IMR-90 (cell line): ENCODE measurements around the gene TK2. TPM values are rescaled to one million over a fixed set of nuclear protein-coding genes. Genes with fewer than 3 reads are reported as not detected.

Source experiments
- ATAC-seq: fragments of 200-7000 bp; cut with Tn5 transposase; 2 replicates; pipeline ENCODE4 v1.9.1; 2020; ENCODE audit warnings: low read depth, mild to moderate bottlenecking, moderate library complexity
- BruUV-seq: library from RNA; stranded (reverse); fragments of 400-500 nt; replicated peaks from 2 replicates; lab custom pipeline; 2021; lab: Mats Ljungman, UMichigan
- CTCF ChIA-PET: fragments of 300-600 bp; formaldehyde crosslinking; extraction: SDS; loops from one replicate; lab custom pipeline; 2021; ENCODE audit warnings: antibody characterized with exemption; lab: Yijun Ruan, JAX
- POLR2A ChIA-PET: fragments of 300-600 bp; sonication (Branson Sonifier 250); formaldehyde crosslinking; loops from one replicate; lab custom pipeline; 2022; ENCODE audit warnings: antibody characterized with exemption; ENCODE audit not compliant: unreplicated experiment; lab: Charles Lee
- DNase-seq: peaks from one replicate; pipeline ENCODE4 v3.0.0; 2013
- H2AFZ ChIP-seq: replicated peaks from 2 replicates; pipeline ENCODE3; 2013; ENCODE audit warnings: low read length, mild to moderate bottlenecking; ENCODE audit not compliant: poor library complexity
- H2AK5ac ChIP-seq: 2 replicates; pipeline ENCODE4 v1.6.1; 2013; ENCODE audit warnings: low read depth, low read length, inconsistent platforms
- H2AK9ac ChIP-seq: replicated peaks from 2 replicates; pipeline ENCODE3; 2013; ENCODE audit warnings: mild to moderate bottlenecking, low read depth, low read length, moderate library complexity; ENCODE audit not compliant: poor library complexity
- H2BK120ac ChIP-seq: 2 replicates; pipeline ENCODE4 v1.6.1; 2013; ENCODE audit warnings: low read depth, low read length, inconsistent platforms
- H2BK15ac ChIP-seq: 3 replicates; pipeline ENCODE4 v1.6.1; 2013; ENCODE audit warnings: low read depth, low read length, inconsistent platforms
- H2BK20ac ChIP-seq: 2 replicates; pipeline ENCODE4 v1.6.1; 2013; ENCODE audit warnings: low read depth, mild to moderate bottlenecking, inconsistent platforms, low read length, moderate library complexity
- H2BK5ac ChIP-seq: 2 replicates; pipeline ENCODE4 v1.6.1; 2013; ENCODE audit warnings: mild to moderate bottlenecking, low read depth, low read length, inconsistent platforms; ENCODE audit not compliant: poor library complexity, severe bottlenecking
- H3K14ac ChIP-seq: replicated peaks from 2 replicates; pipeline ENCODE4 v1.6.1; 2013; ENCODE audit warnings: low read depth, low read length, inconsistent platforms
- H3K18ac ChIP-seq: 2 replicates; pipeline ENCODE4 v1.6.1; 2013; ENCODE audit warnings: low read depth, low read length, control low read depth
- H3K23ac ChIP-seq: 2 replicates; pipeline ENCODE4 v1.6.1; 2013; ENCODE audit warnings: low read depth, low read length, inconsistent platforms
- H3K27ac ChIP-seq: 2 replicates; pipeline ENCODE4 v1.5.1; 2013; ENCODE audit warnings: mild to moderate bottlenecking, control low read depth, low read length; ENCODE audit not compliant: insufficient read depth
- H3K27me3 ChIP-seq: 2 replicates; pipeline ENCODE4 v1.6.1; 2013; ENCODE audit warnings: low read length; ENCODE audit not compliant: control insufficient read depth, insufficient read depth
- H3K36me3 ChIP-seq: 2 replicates; pipeline ENCODE4 v1.6.1; 2013; ENCODE audit warnings: low read length, mixed read lengths; ENCODE audit not compliant: control insufficient read depth, insufficient read depth
- H3K4ac ChIP-seq: 2 replicates; pipeline ENCODE4 v1.6.1; 2013; ENCODE audit warnings: low read depth, low read length, inconsistent platforms
- H3K4me1 ChIP-seq: 2 replicates; pipeline ENCODE4 v1.6.1; 2013; ENCODE audit warnings: low read length, mixed read lengths; ENCODE audit not compliant: control insufficient read depth, insufficient read depth
- H3K4me2 ChIP-seq: 2 replicates; pipeline ENCODE4 v1.6.1; 2013; ENCODE audit warnings: low read depth, mild to moderate bottlenecking, control low read depth, low read length, moderate library complexity
- H3K4me3 ChIP-seq: 2 replicates; pipeline ENCODE4 v1.5.1; 2013; ENCODE audit warnings: low read depth, mild to moderate bottlenecking, control low read depth, low read length, moderate library complexity; ENCODE audit not compliant: insufficient read depth
- H3K56ac ChIP-seq: 2 replicates; pipeline ENCODE4 v1.6.1; 2013; ENCODE audit warnings: low read length, inconsistent platforms; ENCODE audit not compliant: insufficient read depth; ENCODE audit errors: extremely low read depth
- H3K79me1 ChIP-seq, 2 experiments: 2 replicates each; pipeline ENCODE4 v1.6.1; 2013; ENCODE audit warnings: low read length in 2 of 2, inconsistent platforms in 1 of 2, low read depth in 1 of 2
- H3K9ac ChIP-seq: 2 replicates; pipeline ENCODE4 v1.6.1; 2013; ENCODE audit warnings: low read depth, low read length, control low read depth
- H3K9me1 ChIP-seq: 2 replicates; pipeline ENCODE4 v1.6.1; 2013; ENCODE audit warnings: low read length, inconsistent platforms; ENCODE audit not compliant: insufficient read depth
- H3K9me3 ChIP-seq: 2 replicates; pipeline ENCODE4 v1.6.1; 2013; ENCODE audit warnings: low read length; ENCODE audit not compliant: control insufficient read depth, insufficient read depth
- H4K20me1 ChIP-seq: 2 replicates; pipeline ENCODE4 v1.6.1; 2013; ENCODE audit warnings: low read length, inconsistent platforms; ENCODE audit not compliant: insufficient read depth
- H4K5ac ChIP-seq: 2 replicates; pipeline ENCODE4 v1.6.1; 2013; ENCODE audit warnings: mild to moderate bottlenecking, low read depth, low read length, control low read depth
- H4K8ac ChIP-seq, 2 experiments: 2 replicates each; pipeline ENCODE4 v1.6.1; 2013; ENCODE audit warnings: low read depth in 2 of 2, low read length in 2 of 2, control low read depth in 1 of 2, inconsistent platforms in 1 of 2
- H4K91ac ChIP-seq: 2 replicates; pipeline ENCODE4 v1.6.1; 2013; ENCODE audit warnings: low read depth, low read length, inconsistent platforms; ENCODE audit not compliant: insufficient read depth
- BHLHE40 ChIP-seq: fragments of 150-350 bp; IDR thresholded peaks from 2 replicates; pipeline ENCODE4 v1.6.1; 2016; ENCODE audit warnings: mild to moderate bottlenecking, low read depth, low read length
- CEBPB ChIP-seq: IDR thresholded peaks from 2 replicates; pipeline ENCODE4 v1.6.1; 2012; ENCODE audit warnings: low read depth, low read length, improper control_type of control experiment
- CHD1 ChIP-seq: IDR thresholded peaks from 2 replicates; pipeline ENCODE4 v1.6.1; 2012; ENCODE audit warnings: low read depth, low read length, improper control_type of control experiment
- FOS ChIP-seq: fragments of 150-350 bp; IDR thresholded peaks from 2 replicates; pipeline ENCODE4 v1.6.1; 2016; ENCODE audit warnings: low read depth, low read length
- MAFK ChIP-seq: IDR thresholded peaks from 2 replicates; pipeline ENCODE4 v1.6.1; 2012; ENCODE audit warnings: low read depth, low read length, improper control_type of control experiment
- MAZ ChIP-seq: IDR thresholded peaks from 2 replicates; pipeline ENCODE4 v1.6.1; 2012; ENCODE audit warnings: low read depth, mild to moderate bottlenecking, low read length, improper control_type of control experiment, moderate library complexity, borderline replicate concordance
- MXI1 ChIP-seq: IDR thresholded peaks from 2 replicates; pipeline ENCODE4 v1.6.1; 2012; ENCODE audit warnings: low read depth, mild to moderate bottlenecking, low read length, moderate library complexity, borderline replicate concordance
- NFE2L2 ChIP-seq: fragments of 150-350 bp; IDR thresholded peaks from 2 replicates; pipeline ENCODE4 v1.6.1; 2016; ENCODE audit warnings: low read depth, mild to moderate bottlenecking, low read length
- POLR2A ChIP-seq: IDR thresholded peaks from 2 replicates; pipeline ENCODE4 v1.6.1; 2012; ENCODE audit warnings: mild to moderate bottlenecking, low read depth, low read length
- RAD21 ChIP-seq: IDR thresholded peaks from 2 replicates; pipeline ENCODE4 v1.6.1; 2012; ENCODE audit warnings: low read length, improper control_type of control experiment
- RCOR1 ChIP-seq: IDR thresholded peaks from 2 replicates; pipeline ENCODE4 v1.6.1; 2012; ENCODE audit warnings: mild to moderate bottlenecking, low read length, improper control_type of control experiment; ENCODE audit not compliant: insufficient replicate concordance
- RFX5 ChIP-seq: IDR thresholded peaks from 2 replicates; pipeline ENCODE4 v1.8.0; 2012; ENCODE audit warnings: low read depth, mild to moderate bottlenecking, low read length, moderate library complexity
- SMC3 ChIP-seq: fragments of 150-350 bp; IDR thresholded peaks from 2 replicates; pipeline ENCODE4 v1.6.1; 2016; ENCODE audit warnings: low read depth, mild to moderate bottlenecking, antibody characterized with exemption, low read length, moderate library complexity
- WGBS, 2 experiments: methylation state at CpG; one replicate each; pipeline versions ENCODE4 v1.1.5 to v1.1.7; 2013; ENCODE audit warnings: missing lambda C conversion rate in 2 of 2; ENCODE audit not compliant: insufficient read length in 1 of 2; ENCODE audit errors: extremely low coverage in 2 of 2; 5-methylcytosine and 5-hydroxymethylcytosine counted together
- dilution Hi-C: fragments of 300-500 bp; cut with HindIII; formaldehyde crosslinking; loops from one replicate; pipeline ENCODE4 v1.14.3; 2018; ENCODE audit warnings: low sequenced_read_pairs; ENCODE audit not compliant: unreplicated experiment
- in situ Hi-C: fragments of 300-500 bp; cut with MboI; formaldehyde crosslinking; loops from 3 replicates; pipeline ENCODE4 v1.14.3; 2019; ENCODE audit warnings: low sequenced_read_pairs, inconsistent platforms, mixed read lengths
- intact Hi-C: fragments of 100-400 bp; cut with micrococcal nuclease; formaldehyde crosslinking; loops from 2 replicates; pipeline ENCODE4 v1.10.0; 2022
- polyA plus RNA-seq, 3 experiments: library from polyadenylated mRNA; depleted of rRNA; stranded (reverse); fragments of >200 nt; gene quantifications; 2 replicates each; pipeline ENCODE4 v1.2.3, GENCODE V29; 2012; ENCODE audit warnings: low replicate concordance in 1 of 3
- total RNA-seq: library from RNA; depleted of rRNA; stranded (reverse); fragments of >200 nt; gene quantifications from 2 replicates; pipeline ENCODE4 v1.2.3, GENCODE V29; 2012
- TF ChIP-seq, protein P1 (sequence below): fragments of 150-350 bp; IDR thresholded peaks from 2 replicates; pipeline ENCODE4 v1.6.1; 2017; ENCODE audit warnings: mild to moderate bottlenecking, antibody characterized with exemption, low read length, low read depth
- TF ChIP-seq, protein P2 (sequence below): conservative IDR thresholded peaks from 2 replicates; pipeline ENCODE4 v1.5.1; 2012; ENCODE audit warnings: mild to moderate bottlenecking, low read depth, low read length, improper control_type of control experiment
- TF ChIP-seq, protein P3 (sequence below): fragments of 150-350 bp; IDR thresholded peaks from 2 replicates; pipeline ENCODE4 v1.6.1; 2016; ENCODE audit warnings: low read depth, mild to moderate bottlenecking, low read length, moderate library complexity, borderline replicate concordance

The TK2 gene
- total and polyA plus RNA-seq, 2 of the 4 experiments (the other 2 are of a cell fraction), result 14.7 to 16.5 TPM

DNA sequence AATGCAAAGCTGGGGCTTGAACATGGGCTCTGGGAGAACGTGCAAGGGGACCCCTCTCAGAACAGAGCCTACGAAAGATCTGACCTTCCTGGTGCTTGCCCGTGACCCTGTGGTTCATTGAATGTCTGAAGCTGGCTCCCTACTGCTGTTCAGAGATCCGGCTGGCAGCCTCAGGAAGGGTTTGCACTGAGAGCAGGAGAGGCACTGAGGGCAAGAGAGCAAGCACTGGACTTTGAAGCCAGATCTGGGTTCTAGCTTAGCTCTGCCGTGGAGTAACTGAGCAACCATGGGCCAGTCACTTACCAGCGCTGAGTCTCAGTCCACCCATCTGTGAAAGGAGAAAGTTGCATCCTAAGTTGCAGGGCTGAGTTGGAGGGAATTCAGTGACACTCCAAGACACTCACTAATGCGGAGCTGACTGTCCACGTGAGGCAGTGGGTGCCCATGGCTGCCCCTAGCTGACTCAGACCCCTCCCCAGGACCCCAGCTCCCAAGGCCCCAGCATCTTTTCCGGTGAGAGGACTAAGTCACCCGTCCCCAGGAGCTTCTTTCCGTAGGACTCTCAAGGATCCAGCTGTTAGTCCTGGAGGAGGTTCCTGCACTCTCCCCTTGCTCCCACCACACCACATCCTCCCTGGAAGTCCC is 81.5 kb downstream of the TK2 start:
- 88% methylated on average over 2 of the region's 11 CpGs; no CpG with 5 or more reads in 1 of the 2 experiments for WGBS, 2 experiments
- no peak overlapping the region for H3K14ac ChIP-seq
- H3K27me3 ChIP-seq, result peaks cover 35% of the 10 kb centered on the region
- H3K4me3 ChIP-seq, result no peak overlapping the region
- no peak for ATAC-seq
- TF ChIP-seq NFE2L2, result no peak
- no peak for TF ChIP-seq BHLHE40
- TF ChIP-seq MXI1, result no peak
- TF ChIP-seq FOS, result no peak
- no peak for TF ChIP-seq POLR2A
- no peak for TF ChIP-seq RFX5
- TF ChIP-seq, protein P1, sequence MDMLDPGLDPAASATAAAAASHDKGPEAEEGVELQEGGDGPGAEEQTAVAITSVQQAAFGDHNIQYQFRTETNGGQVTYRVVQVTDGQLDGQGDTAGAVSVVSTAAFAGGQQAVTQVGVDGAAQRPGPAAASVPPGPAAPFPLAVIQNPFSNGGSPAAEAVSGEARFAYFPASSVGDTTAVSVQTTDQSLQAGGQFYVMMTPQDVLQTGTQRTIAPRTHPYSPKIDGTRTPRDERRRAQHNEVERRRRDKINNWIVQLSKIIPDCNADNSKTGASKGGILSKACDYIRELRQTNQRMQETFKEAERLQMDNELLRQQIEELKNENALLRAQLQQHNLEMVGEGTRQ, result no peak
- no peak for TF ChIP-seq CHD1
- TF ChIP-seq SMC3, result no peak
- no peak for TF ChIP-seq RAD21
- no peak for TF ChIP-seq RCOR1
- TF ChIP-seq, protein P2, sequence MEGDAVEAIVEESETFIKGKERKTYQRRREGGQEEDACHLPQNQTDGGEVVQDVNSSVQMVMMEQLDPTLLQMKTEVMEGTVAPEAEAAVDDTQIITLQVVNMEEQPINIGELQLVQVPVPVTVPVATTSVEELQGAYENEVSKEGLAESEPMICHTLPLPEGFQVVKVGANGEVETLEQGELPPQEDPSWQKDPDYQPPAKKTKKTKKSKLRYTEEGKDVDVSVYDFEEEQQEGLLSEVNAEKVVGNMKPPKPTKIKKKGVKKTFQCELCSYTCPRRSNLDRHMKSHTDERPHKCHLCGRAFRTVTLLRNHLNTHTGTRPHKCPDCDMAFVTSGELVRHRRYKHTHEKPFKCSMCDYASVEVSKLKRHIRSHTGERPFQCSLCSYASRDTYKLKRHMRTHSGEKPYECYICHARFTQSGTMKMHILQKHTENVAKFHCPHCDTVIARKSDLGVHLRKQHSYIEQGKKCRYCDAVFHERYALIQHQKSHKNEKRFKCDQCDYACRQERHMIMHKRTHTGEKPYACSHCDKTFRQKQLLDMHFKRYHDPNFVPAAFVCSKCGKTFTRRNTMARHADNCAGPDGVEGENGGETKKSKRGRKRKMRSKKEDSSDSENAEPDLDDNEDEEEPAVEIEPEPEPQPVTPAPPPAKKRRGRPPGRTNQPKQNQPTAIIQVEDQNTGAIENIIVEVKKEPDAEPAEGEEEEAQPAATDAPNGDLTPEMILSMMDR, result no peak
- TF ChIP-seq MAZ, result no peak
- TF ChIP-seq, protein P3, sequence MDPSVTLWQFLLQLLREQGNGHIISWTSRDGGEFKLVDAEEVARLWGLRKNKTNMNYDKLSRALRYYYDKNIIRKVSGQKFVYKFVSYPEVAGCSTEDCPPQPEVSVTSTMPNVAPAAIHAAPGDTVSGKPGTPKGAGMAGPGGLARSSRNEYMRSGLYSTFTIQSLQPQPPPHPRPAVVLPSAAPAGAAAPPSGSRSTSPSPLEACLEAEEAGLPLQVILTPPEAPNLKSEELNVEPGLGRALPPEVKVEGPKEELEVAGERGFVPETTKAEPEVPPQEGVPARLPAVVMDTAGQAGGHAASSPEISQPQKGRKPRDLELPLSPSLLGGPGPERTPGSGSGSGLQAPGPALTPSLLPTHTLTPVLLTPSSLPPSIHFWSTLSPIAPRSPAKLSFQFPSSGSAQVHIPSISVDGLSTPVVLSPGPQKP, result no peak
- TF ChIP-seq MAFK, result no peak
- no peak for TF ChIP-seq CEBPB
- dilution Hi-C loops, result no loop called here
- H4K20me1 ChIP-seq, result no peaks in the 10 kb centered on the region
- no peaks in the 10 kb centered on the region for H3K9me1 ChIP-seq
- BruUV-seq, result no TSS peak
- H3K9me3 ChIP-seq, result peaks cover 5% of the 10 kb centered on the region; the same call in 1 of the 2 replicates
- H3K4ac ChIP-seq, result no peak overlapping the region
- no peak for DNase-seq
- no peak overlapping the region for H2BK5ac ChIP-seq
- no peak overlapping the region for H2BK120ac ChIP-seq
- H2BK20ac ChIP-seq, result no peak overlapping the region
- no peak overlapping the region for H2AFZ ChIP-seq
- H3K4me2 ChIP-seq, result no peak overlapping the region
- H3K79me1 ChIP-seq, result no peaks in the 10 kb centered on the region
- H3K9ac ChIP-seq, result no peak overlapping the region
- ChIA-PET POLR2A (no interaction called here), CTCF (no interaction called here)
- H4K8ac ChIP-seq, result no peak overlapping the region
- no peak overlapping the region for H2AK5ac ChIP-seq
- H3K36me3 ChIP-seq, result no peaks in the 10 kb centered on the region
- no peak overlapping the region for H3K27ac ChIP-seq
- H3K18ac ChIP-seq, result no peak overlapping the region
- in situ Hi-C loops, result no loop called here
- no peak overlapping the region for H3K56ac ChIP-seq
- no peak overlapping the region for H2AK9ac ChIP-seq
- no peaks in the 10 kb centered on the region for H3K4me1 ChIP-seq
- H3K23ac ChIP-seq, result no peak overlapping the region
- H2BK15ac ChIP-seq, result no peak overlapping the region
- H4K5ac ChIP-seq, result no peak overlapping the region
- no peak overlapping the region for H4K91ac ChIP-seq
- intact Hi-C loops, result no loop called here
